Measurements from ENCODE around the gene SEPTIN2. TPM values are rescaled to one million over a fixed set of nuclear protein-coding genes. Genes with fewer than 3 reads are reported as not detected.
"Not testable (repeated sequence)": the region's sequence is repeated elsewhere in the genome, so short reads cannot be mapped to it uniquely, and the experiment has no call there.

The SEPTIN2 gene
- total RNA-seq, 2 experiments from 2014 or later: 263 to 265 TPM

GRCh38 chr2:241390301-241391206 lies 74.8 kb downstream of the SEPTIN2 start:
- no peaks in the 10 kb centered on the region for H3K9me3 Mint-ChIP-seq
- H3K4me1 Mint-ChIP-seq: peaks cover 13% of the 10 kb centered on the region
- no peak overlapping the region for H3K27ac Mint-ChIP-seq
- H3K4me3 Mint-ChIP-seq: no peak overlapping the region
- DNase-seq: no peak
- peaks cover 13% of the 10 kb centered on the region for H3K36me3 Mint-ChIP-seq
- no peaks in the 10 kb centered on the region for H3K27me3 Mint-ChIP-seq

- Mint-ChIP-seq H3K4me1 (peaks cover 13% of the 10 kb centered on the region), H3K4me3 (no peak overlapping the region), H3K36me3 (peaks cover 17% of the 10 kb centered on the region), H3K27ac (no peak overlapping the region), H3K27me3 (no peaks in the 10 kb centered on the region), H3K9me3 (no peaks in the 10 kb centered on the region)
- no peak for DNase-seq
Measured at GRCh38 chr2:241391892-241392665, 76.4 kb downstream of the SEPTIN2 start.

GRCh38 chr2:241392753-241393152 lies 77.0 kb downstream of the SEPTIN2 start:
- not testable (repeated sequence) for H3K27ac Mint-ChIP-seq, H3K4me3 Mint-ChIP-seq, H3K9me3 Mint-ChIP-seq, DNase-seq, H3K27me3 Mint-ChIP-seq
- peaks cover 17% of the 10 kb centered on the region for H3K36me3 Mint-ChIP-seq
- H3K4me1 Mint-ChIP-seq: peaks cover 13% of the 10 kb centered on the region

- no peak overlapping the region for H3K4me3 Mint-ChIP-seq
- no peaks in the 10 kb centered on the region for H3K27me3 Mint-ChIP-seq
- H3K4me1 Mint-ChIP-seq: peaks cover 13% of the 10 kb centered on the region
- H3K27ac Mint-ChIP-seq: no peak overlapping the region
- H3K9me3 Mint-ChIP-seq: no peaks in the 10 kb centered on the region
- DNase-seq: no peak
- peaks cover 11% of the 10 kb centered on the region for H3K36me3 Mint-ChIP-seq
Measured at GRCh38 chr2:241393524-241394196, 77.9 kb downstream of the SEPTIN2 start.

GRCh38 chr2:241396809-241397208 lies 81.1 kb downstream of the SEPTIN2 start:
- H3K27ac Mint-ChIP-seq: not testable (repeated sequence)

GRCh38 chr2:241399941-241400922 lies 84.5 kb downstream of the SEPTIN2 start:
- Mint-ChIP-seq H3K27me3 (no peaks in the 10 kb centered on the region), H3K4me3 (no peak overlapping the region), H3K27ac (no peak overlapping the region), H3K36me3 (peaks cover 10% of the 10 kb centered on the region), H3K9me3 (no peaks in the 10 kb centered on the region), H3K4me1 (no peaks in the 10 kb centered on the region)
- no peak for DNase-seq

More at GRCh38 chr2:241396809-241397208, 81.1 kb downstream of the SEPTIN2 start:
- not testable (repeated sequence) for H3K36me3 Mint-ChIP-seq, H3K9me3 Mint-ChIP-seq, H3K4me1 Mint-ChIP-seq, H3K4me3 Mint-ChIP-seq, H3K27me3 Mint-ChIP-seq, DNase-seq

Other genes with a start within 250 kb of the SEPTIN2 start
- 10 to 100 TPM; 34.5 to 35.6 TPM for gene MTERF4, start 213.6 kb upstream of the SEPTIN2 start, total RNA-seq
- 10 to 100 TPM; 68.5 to 76.4 TPM for gene PASK, start 166.5 kb upstream of the SEPTIN2 start, total RNA-seq
- 10 to 100 TPM; 80.4 to 85.1 TPM for gene PPP1R7, start 165.5 kb upstream of the SEPTIN2 start, total RNA-seq
- 1 to 10 TPM; 3.4 to 3.6 TPM for gene ANO7, start 127.2 kb upstream of the SEPTIN2 start, total RNA-seq
- 100 to 1,000 TPM; 272 to 286 TPM for gene HDLBP, start 253 bp upstream of the SEPTIN2 start, total RNA-seq
- gene FARP2, start 40.4 kb downstream of the SEPTIN2 start, total RNA-seq: 10 to 100 TPM; 32.7 to 36.8 TPM
- 10 to 100 TPM; 86.2 to 87.7 TPM for gene STK25, start 192.7 kb downstream of the SEPTIN2 start, total RNA-seq
- under 1 TPM in 1 of 2 experiments, not detected in 1; 0.08 TPM for gene BOK, start 242.8 kb downstream of the SEPTIN2 start, total RNA-seq

Measured in activated naive CD8-positive, alpha-beta T cell treated with anti-CD3 and anti-CD28 coated beads for 36 hours (primary cell).